ENCODE data around the gene MSI2. TPM values are rescaled to one million over a fixed set of nuclear protein-coding genes. Genes with fewer than 3 reads are reported as not detected.

Gene MSI2
- total and polyA plus RNA-seq, 4 donors, result 9.4 to 64.0 (median 30.4) TPM

DNA sequence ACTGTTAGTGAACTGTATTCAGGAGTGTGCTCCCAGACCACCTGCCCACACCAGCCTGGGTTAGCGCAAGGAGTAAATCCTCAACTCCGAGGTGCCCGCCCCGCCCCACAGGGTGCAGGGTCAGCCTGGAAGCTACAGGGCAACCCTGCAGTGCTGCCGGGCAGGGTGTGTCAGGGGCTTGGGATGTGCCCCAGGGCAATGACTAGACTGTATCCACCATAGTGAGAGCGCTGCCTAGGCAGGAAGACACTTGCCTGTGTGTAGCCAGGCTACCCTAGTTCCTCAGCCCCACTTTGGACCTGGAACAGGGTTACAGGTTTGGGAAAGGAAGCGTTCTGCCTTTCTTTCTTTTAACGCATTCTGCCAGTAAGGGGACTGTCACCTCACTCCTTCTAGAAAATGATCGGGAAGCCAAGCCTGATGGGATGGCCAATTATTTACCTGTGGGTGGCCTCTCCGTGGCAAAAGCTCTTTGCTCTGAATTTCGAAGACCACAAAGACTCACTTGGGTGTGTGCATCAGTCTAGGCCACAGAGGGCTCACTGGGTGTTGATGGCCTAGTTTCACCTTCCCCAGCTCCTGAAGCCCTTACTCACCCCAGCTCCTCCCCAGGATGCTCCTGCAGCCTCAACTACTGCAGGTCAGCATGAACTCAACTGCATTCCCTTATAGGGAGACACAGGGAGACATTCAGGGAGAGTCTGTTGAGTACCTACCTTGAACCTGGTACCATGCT is 397.9 kb downstream of the MSI2 start:
- Histone ChIP-seq H3K4me3 (no peak overlapping the region), H3K27ac (ENCODE audit: low read depth in 1 of 2, low read length in 1 of 2) (no peak overlapping the region), H3K9me3 (ENCODE audit: control insufficient read depth in 4 of 4, insufficient read depth in 3 of 4, low read length in 3 of 4) (no peaks in the 10 kb centered on the region), H3K4me1 (ENCODE audit: control insufficient read depth in 5 of 5, insufficient read depth in 5 of 5, low read length in 5 of 5) (no peaks in the 10 kb centered on the region), H3K9ac (ENCODE audit: insufficient read depth in 1 of 2, low read length in 2 of 2) (no peak overlapping the region), H3K36me3 (ENCODE audit: control insufficient read depth in 4 of 4, insufficient read depth in 4 of 4, low read length in 4 of 4) (peaks cover 0 to 4% (median under 1%) of the 10 kb centered on the region in 4 donors), H3K27me3 (ENCODE audit: control insufficient read depth in 3 of 3, insufficient read depth in 3 of 3, low read length in 2 of 3) (no peaks in the 10 kb centered on the region)
- 97 to 98% methylated on average over 11 of the region's 11 CpGs for WGBS, 2 donors
- ATAC-seq (ENCODE audit: insufficient read depth, low FRiP score) (no peak), DNase-seq (no peak)
- TF ChIP-seq, protein P1, sequence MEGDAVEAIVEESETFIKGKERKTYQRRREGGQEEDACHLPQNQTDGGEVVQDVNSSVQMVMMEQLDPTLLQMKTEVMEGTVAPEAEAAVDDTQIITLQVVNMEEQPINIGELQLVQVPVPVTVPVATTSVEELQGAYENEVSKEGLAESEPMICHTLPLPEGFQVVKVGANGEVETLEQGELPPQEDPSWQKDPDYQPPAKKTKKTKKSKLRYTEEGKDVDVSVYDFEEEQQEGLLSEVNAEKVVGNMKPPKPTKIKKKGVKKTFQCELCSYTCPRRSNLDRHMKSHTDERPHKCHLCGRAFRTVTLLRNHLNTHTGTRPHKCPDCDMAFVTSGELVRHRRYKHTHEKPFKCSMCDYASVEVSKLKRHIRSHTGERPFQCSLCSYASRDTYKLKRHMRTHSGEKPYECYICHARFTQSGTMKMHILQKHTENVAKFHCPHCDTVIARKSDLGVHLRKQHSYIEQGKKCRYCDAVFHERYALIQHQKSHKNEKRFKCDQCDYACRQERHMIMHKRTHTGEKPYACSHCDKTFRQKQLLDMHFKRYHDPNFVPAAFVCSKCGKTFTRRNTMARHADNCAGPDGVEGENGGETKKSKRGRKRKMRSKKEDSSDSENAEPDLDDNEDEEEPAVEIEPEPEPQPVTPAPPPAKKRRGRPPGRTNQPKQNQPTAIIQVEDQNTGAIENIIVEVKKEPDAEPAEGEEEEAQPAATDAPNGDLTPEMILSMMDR (IDR thresholded peaks at IDR 0.05; ENCODE audit: control extremely low read depth, extremely low read depth), result no peak

- WGBS, 2 donors, result 95 to 97% methylated on average over 6 of the region's 6 CpGs
- TF ChIP-seq, protein P1 (IDR thresholded peaks at IDR 0.05; ENCODE audit: control extremely low read depth, extremely low read depth), result no peak
- Histone ChIP-seq H3K9me3 (ENCODE audit: control insufficient read depth in 4 of 4, insufficient read depth in 3 of 4, low read length in 3 of 4) (no peaks in the 10 kb centered on the region), H3K9ac (ENCODE audit: insufficient read depth in 1 of 2, low read length in 2 of 2) (no peak overlapping the region), H3K36me3 (ENCODE audit: control insufficient read depth in 4 of 4, insufficient read depth in 4 of 4, low read length in 4 of 4) (peaks cover 0 to 2% (median 0%) of the 10 kb centered on the region in 4 donors), H3K4me3 (no peak overlapping the region), H3K27me3 (ENCODE audit: control insufficient read depth in 3 of 3, insufficient read depth in 3 of 3, low read length in 2 of 3) (no peaks in the 10 kb centered on the region), H3K4me1 (ENCODE audit: control insufficient read depth in 5 of 5, insufficient read depth in 5 of 5, low read length in 5 of 5) (no peaks in the 10 kb centered on the region), H3K27ac (ENCODE audit: low read depth in 1 of 2, low read length in 1 of 2) (no peak overlapping the region)
- ATAC-seq (ENCODE audit: insufficient read depth, low FRiP score) (no peak), DNase-seq (no peak)
Measured at GRCh38 chr17:57655553-57655952, 399.2 kb downstream of the MSI2 start.

DNA sequence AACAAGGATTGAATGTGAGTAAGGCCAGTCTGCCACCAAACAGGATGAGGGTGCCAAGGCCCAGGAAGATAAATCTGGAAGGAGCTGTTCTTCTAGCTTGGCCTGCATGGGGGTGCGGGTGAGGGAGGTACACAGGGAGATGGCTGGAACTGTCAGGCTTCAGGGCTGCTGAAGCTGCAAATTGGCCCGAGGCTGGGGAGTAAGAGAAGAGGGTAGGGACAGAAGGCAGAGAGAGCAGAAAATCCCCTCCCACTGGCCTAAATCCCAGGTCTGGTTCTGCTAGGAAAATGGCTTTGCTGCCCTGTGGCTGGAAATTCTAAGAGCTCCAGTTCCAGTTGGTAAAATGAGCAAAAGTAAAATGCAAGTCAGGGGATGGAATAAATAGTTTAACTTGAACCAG is 400.9 kb downstream of the MSI2 start:
- H3K4me3 ChIP-seq, result no peak overlapping the region
- TF ChIP-seq, protein P1 (IDR thresholded peaks at IDR 0.05; ENCODE audit: control extremely low read depth, extremely low read depth), result no peak
- H3K27ac ChIP-seq (ENCODE audit: low read depth in 1 of 2, low read length in 1 of 2), result no peak overlapping the region
- H3K9me3 ChIP-seq (ENCODE audit: control insufficient read depth in 4 of 4, insufficient read depth in 3 of 4, low read length in 3 of 4), result no peaks in the 10 kb centered on the region
- ATAC-seq (ENCODE audit: insufficient read depth, low FRiP score) (no peak), DNase-seq (no peak)
- WGBS, 2 donors, result 85 to 98% methylated on average over 2 of the region's 2 CpGs
- H3K9ac ChIP-seq (ENCODE audit: insufficient read depth in 1 of 2, low read length in 2 of 2), result no peak overlapping the region
- no peaks in the 10 kb centered on the region for H3K36me3 ChIP-seq (ENCODE audit: control insufficient read depth in 4 of 4, insufficient read depth in 4 of 4, low read length in 4 of 4)
- no peaks in the 10 kb centered on the region for H3K4me1 ChIP-seq (ENCODE audit: control insufficient read depth in 5 of 5, insufficient read depth in 5 of 5, low read length in 5 of 5)
- no peaks in the 10 kb centered on the region for H3K27me3 ChIP-seq (ENCODE audit: control insufficient read depth in 3 of 3, insufficient read depth in 3 of 3, low read length in 2 of 3)
